ENCODE data around the gene TBC1D3E. TPM values are rescaled to one million over a fixed set of nuclear protein-coding genes. Genes with fewer than 3 reads are reported as not detected.

Gene TBC1D3E
- total RNA-seq = not detected in 2 replicates

GRCh38 chr17:38127651-38128050 is at the start of gene TBC1D3E:
TSS of gene TBC1D3E (plus strand) at chr17:38127951. CDS start at chr17:38129496, 1,545 bp downstream.

Other genes starting within 250 kb of the TBC1D3E start
- gene TBC1D3K, start 203.5 kb upstream of the TBC1D3E start, total RNA-seq = not detected in 2 replicates
- 3.6 and 3.8 TPM in 2 replicates for gene TBC1D3L, start 138.9 kb upstream of the TBC1D3E start, total RNA-seq
- not detected in 2 replicates for gene TBC1D3D, start 124.0 kb upstream of the TBC1D3E start, total RNA-seq
- not detected in 2 replicates for gene TBC1D3C, start 59.3 kb upstream of the TBC1D3E start, total RNA-seq
- not detected in 2 replicates for gene TBC1D3, start 64.6 kb downstream of the TBC1D3E start, total RNA-seq
- gene MRPL45, start 169.2 kb downstream of the TBC1D3E start, total RNA-seq = 27.7 and 35.2 TPM in 2 replicates
- gene GPR179, start 216.0 kb downstream of the TBC1D3E start, total RNA-seq = under 0.01 and 0.24 TPM in 2 replicates
- gene SOCS7, start 223.9 kb downstream of the TBC1D3E start, total RNA-seq = 26.5 and 31.3 TPM in 2 replicates

All from tracheal epithelial cell (primary cell).